Measurements from ENCODE around the gene ZBTB42. TPM values are rescaled to one million over a fixed set of nuclear protein-coding genes. Genes with fewer than 3 reads are reported as not detected.
A peak's percentile ranks its signal among the peaks of the same experiment; 100 is the strongest.

The ZBTB42 gene
- total and polyA plus RNA-seq, 2 of the 13 experiments (the other 11 are each of a cell fraction or from before 2014, with no cell fraction given), result 2.8 to 4.2 TPM

DNA sequence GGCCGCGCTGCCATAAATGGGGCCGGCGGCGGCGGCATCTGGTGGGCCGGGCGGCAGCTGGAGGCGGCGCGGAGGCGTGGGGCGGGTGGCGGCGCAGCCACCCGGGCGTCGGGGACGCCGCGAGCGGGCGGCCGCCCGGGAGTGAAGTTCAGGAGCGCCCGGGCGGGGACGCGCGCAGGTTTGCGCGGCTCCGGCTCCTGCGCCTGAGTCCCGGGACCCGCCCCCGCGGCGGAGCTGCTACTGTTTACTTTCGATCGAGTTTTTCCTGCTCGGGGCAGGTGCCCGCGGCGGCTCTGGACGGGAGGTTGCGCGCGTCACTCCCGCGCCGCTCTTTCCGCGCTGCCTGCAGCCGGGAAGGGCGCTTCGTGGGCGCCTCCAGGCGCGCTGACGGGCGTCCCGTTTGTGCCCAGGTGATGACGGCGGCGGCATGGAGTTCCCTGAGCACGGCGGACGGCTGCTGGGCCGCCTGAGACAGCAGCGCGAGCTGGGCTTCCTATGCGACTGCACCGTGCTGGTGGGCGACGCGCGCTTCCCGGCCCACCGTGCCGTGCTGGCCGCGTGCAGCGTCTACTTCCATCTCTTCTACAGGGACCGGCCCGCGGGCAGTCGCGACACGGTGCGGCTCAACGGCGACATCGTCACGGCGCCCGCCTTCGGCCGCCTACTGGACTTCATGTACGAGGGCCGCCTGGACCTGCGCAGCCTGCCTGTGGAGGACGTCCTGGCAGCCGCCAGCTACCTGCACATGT is at the start of gene ZBTB42 (continued):
- TF ChIP-seq SRSF1 (optimal IDR thresholded peaks at IDR 0.05; ENCODE audit: low read depth, low read length) (no peak), ZNF724P (CRISPR knock-in tag; IDR thresholded peaks at IDR 0.05; ENCODE audit: borderline replicate concordance) (no peak), ZNF225 (CRISPR knock-in tag; IDR thresholded peaks at IDR 0.05) (no peak), PCBP2 (optimal IDR thresholded peaks at IDR 0.05; ENCODE audit: low read depth, low read length, poor library complexity, severe bottlenecking) (no peak), RXRB (CRISPR knock-in tag; IDR thresholded peaks at IDR 0.05; ENCODE audit: borderline replicate concordance) (no peak), U2AF1 (optimal IDR thresholded peaks at IDR 0.05; ENCODE audit: low read depth, low read length) (no peak), ARID2 (CRISPR knock-in tag; IDR thresholded peaks at IDR 0.05; ENCODE audit: borderline replicate concordance) (peak; percentile 70; the same call in 1 of the 2 replicates), RBM22 (optimal IDR thresholded peaks at IDR 0.05; ENCODE audit: low read length) (no peak), SIX1 (CRISPR knock-in tag; IDR thresholded peaks at IDR 0.05; ENCODE audit: borderline replicate concordance) (no peak), HDAC2 (CRISPR knock-in tag; IDR thresholded peaks at IDR 0.05) (0 out of 2 replicates have a peak, but pooled peaks have one; percentile 10)
- TF ChIP-seq, protein P1, sequence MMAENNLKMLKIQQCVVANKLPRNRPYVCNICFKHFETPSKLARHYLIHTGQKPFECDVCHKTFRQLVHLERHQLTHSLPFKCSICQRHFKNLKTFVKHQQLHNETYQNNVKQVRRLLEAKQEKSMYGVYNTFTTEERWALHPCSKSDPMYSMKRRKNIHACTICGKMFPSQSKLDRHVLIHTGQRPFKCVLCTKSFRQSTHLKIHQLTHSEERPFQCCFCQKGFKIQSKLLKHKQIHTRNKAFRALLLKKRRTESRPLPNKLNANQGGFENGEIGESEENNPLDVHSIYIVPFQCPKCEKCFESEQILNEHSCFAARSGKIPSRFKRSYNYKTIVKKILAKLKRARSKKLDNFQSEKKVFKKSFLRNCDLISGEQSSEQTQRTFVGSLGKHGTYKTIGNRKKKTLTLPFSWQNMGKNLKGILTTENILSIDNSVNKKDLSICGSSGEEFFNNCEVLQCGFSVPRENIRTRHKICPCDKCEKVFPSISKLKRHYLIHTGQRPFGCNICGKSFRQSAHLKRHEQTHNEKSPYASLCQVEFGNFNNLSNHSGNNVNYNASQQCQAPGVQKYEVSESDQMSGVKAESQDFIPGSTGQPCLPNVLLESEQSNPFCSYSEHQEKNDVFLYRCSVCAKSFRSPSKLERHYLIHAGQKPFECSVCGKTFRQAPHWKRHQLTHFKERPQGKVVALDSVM (CRISPR knock-in tag; IDR thresholded peaks at IDR 0.05), result no peak
- TF ChIP-seq, protein P2, sequence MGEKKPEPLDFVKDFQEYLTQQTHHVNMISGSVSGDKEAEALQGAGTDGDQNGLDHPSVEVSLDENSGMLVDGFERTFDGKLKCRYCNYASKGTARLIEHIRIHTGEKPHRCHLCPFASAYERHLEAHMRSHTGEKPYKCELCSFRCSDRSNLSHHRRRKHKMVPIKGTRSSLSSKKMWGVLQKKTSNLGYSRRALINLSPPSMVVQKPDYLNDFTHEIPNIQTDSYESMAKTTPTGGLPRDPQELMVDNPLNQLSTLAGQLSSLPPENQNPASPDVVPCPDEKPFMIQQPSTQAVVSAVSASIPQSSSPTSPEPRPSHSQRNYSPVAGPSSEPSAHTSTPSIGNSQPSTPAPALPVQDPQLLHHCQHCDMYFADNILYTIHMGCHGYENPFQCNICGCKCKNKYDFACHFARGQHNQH (CRISPR knock-in tag; IDR thresholded peaks at IDR 0.05), result 0 out of 2 replicates have a peak, but pooled peaks have one; percentile 30
- TF ChIP-seq, protein P3, sequence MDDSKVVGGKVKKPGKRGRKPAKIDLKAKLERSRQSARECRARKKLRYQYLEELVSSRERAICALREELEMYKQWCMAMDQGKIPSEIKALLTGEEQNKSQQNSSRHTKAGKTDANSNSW (CRISPR knock-in tag; IDR thresholded peaks at IDR 0.05; ENCODE audit: borderline replicate concordance), result peak; percentile 13; the same call in 1 of the 2 replicates
- TF ChIP-seq, protein P4, sequence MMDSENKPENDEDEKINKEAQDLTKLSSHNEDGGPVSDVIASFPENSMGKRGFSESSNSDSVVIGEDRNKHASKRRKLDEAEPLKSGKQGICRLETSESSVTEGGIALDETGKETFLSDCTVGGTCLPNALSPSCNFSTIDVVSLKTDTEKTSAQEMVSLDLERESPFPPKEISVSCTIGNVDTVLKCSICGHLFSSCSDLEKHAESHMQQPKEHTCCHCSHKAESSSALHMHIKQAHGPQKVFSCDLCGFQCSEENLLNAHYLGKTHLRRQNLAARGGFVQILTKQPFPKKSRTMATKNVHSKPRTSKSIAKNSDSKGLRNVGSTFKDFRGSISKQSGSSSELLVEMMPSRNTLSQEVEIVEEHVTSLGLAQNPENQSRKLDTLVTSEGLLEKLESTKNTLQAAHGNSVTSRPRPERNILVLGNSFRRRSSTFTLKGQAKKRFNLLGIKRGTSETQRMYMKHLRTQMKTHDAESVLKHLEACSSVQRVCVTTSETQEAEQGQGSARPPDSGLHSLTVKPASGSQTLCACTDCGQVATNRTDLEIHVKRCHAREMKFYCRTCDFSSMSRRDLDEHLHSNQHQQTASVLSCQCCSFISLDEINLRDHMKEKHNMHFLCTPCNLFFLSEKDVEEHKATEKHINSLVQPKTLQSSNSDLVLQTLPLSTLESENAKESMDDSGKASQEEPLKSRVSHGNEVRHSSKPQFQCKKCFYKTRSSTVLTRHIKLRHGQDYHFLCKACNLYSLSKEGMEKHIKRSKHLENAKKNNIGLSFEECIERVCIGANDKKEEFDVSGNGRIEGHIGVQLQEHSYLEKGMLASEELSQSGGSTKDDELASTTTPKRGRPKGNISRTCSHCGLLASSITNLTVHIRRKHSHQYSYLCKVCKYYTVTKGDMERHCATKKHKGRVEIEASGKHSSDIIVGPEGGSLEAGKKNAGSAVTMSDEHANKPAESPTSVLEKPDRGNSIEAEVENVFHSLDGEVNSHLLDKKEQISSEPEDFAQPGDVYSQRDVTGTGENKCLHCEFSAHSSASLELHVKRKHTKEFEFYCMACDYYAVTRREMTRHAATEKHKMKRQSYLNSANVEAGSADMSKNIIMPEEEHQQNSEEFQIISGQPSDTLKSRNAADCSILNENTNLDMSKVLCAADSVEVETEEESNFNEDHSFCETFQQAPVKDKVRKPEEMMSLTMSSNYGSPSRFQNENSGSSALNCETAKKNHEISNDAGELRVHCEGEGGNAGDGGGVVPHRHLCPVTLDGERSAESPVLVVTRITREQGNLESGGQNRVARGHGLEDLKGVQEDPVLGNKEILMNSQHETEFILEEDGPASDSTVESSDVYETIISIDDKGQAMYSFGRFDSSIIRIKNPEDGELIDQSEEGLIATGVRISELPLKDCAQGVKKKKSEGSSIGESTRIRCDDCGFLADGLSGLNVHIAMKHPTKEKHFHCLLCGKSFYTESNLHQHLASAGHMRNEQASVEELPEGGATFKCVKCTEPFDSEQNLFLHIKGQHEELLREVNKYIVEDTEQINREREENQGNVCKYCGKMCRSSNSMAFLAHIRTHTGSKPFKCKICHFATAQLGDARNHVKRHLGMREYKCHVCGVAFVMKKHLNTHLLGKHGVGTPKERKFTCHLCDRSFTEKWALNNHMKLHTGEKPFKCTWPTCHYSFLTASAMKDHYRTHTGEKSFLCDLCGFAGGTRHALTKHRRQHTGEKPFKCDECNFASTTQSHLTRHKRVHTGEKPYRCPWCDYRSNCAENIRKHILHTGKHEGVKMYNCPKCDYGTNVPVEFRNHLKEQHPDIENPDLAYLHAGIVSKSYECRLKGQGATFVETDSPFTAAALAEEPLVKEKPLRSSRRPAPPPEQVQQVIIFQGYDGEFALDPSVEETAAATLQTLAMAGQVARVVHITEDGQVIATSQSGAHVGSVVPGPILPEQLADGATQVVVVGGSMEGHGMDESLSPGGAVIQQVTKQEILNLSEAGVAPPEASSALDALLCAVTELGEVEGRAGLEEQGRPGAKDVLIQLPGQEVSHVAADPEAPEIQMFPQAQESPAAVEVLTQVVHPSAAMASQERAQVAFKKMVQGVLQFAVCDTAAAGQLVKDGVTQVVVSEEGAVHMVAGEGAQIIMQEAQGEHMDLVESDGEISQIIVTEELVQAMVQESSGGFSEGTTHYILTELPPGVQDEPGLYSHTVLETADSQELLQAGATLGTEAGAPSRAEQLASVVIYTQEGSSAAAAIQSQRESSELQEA (CRISPR knock-in tag; IDR thresholded peaks at IDR 0.05; ENCODE audit: not compliant biosample characterization), result peak; percentile 32
- TF ChIP-seq, protein P5, sequence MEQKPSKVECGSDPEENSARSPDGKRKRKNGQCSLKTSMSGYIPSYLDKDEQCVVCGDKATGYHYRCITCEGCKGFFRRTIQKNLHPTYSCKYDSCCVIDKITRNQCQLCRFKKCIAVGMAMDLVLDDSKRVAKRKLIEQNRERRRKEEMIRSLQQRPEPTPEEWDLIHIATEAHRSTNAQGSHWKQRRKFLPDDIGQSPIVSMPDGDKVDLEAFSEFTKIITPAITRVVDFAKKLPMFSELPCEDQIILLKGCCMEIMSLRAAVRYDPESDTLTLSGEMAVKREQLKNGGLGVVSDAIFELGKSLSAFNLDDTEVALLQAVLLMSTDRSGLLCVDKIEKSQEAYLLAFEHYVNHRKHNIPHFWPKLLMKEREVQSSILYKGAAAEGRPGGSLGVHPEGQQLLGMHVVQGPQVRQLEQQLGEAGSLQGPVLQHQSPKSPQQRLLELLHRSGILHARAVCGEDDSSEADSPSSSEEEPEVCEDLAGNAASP (CRISPR knock-in tag; IDR thresholded peaks at IDR 0.05; ENCODE audit: borderline replicate concordance), result no peak

All from HepG2 (cell line).